Astrocyte of the cerebellum (primary cell): Measurements from ENCODE around the gene SLC9A9.
A peak's percentile ranks its signal among the peaks of the same experiment; 100 is the strongest.

Experiments
- DNase-seq: peaks from one replicate; pipeline ENCODE4 v3.0.0-alpha.2; 2011; ENCODE audit warnings: low read depth
- H3K4me3 ChIP-seq: 2 replicates; pipeline ENCODE4 v1.5.1; 2011; ENCODE audit warnings: mild to moderate bottlenecking, low read depth, low read length, moderate library complexity
- in situ Hi-C: cut with HindIII; loops from 2 replicates; pipeline ENCODE4 v1.10.0; 2017; ENCODE audit warnings: low sequenced_read_pairs
- TF ChIP-seq, protein P1 (sequence below): IDR thresholded peaks from 2 replicates; pipeline ENCODE4 v1.5.1; 2012; ENCODE audit warnings: low read length, low read depth, moderate library complexity, mild to moderate bottlenecking; ENCODE audit errors: missing control alignments

The SLC9A9 gene

GRCh38 chr3:143637133-143637532, 211.1 kb downstream of the SLC9A9 start:
- DNase-seq, result no peak
- H3K4me3 ChIP-seq, result no peak overlapping the region
- TF ChIP-seq, protein P1, sequence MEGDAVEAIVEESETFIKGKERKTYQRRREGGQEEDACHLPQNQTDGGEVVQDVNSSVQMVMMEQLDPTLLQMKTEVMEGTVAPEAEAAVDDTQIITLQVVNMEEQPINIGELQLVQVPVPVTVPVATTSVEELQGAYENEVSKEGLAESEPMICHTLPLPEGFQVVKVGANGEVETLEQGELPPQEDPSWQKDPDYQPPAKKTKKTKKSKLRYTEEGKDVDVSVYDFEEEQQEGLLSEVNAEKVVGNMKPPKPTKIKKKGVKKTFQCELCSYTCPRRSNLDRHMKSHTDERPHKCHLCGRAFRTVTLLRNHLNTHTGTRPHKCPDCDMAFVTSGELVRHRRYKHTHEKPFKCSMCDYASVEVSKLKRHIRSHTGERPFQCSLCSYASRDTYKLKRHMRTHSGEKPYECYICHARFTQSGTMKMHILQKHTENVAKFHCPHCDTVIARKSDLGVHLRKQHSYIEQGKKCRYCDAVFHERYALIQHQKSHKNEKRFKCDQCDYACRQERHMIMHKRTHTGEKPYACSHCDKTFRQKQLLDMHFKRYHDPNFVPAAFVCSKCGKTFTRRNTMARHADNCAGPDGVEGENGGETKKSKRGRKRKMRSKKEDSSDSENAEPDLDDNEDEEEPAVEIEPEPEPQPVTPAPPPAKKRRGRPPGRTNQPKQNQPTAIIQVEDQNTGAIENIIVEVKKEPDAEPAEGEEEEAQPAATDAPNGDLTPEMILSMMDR, result no peak
- in situ Hi-C loops, result no loop called here

- TF ChIP-seq, protein P1, result no peak
- in situ Hi-C loops, result no loop called here
- no peak overlapping the region for H3K4me3 ChIP-seq
- no peak for DNase-seq
Measured at GRCh38 chr3:143634991-143635390, 213.3 kb downstream of the SLC9A9 start.

DNA sequence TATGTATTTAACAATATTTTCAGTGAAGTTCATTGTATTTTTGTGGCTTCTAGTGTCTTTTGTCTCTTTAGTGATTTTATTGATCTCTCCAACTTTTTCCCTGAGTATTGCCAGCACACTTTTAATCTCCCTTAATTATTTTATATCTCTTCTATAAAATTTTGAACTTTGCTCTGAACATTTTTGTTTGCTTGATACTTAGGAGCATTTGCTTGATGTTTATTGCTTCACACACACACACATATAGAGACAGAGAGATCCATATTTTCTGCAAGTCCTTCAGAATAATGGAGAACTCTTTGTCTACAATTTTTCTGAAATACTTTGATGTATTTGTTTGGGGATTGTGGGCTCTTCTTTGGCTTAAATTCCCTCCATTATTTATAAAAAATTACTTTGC, 213.8 kb downstream of the SLC9A9 start:
- H3K4me3 ChIP-seq, result no peak overlapping the region
- in situ Hi-C loops, result no loop called here
- TF ChIP-seq, protein P1, result no peak
- DNase-seq, result no peak

GRCh38 chr3:143633816-143634215, 214.5 kb downstream of the SLC9A9 start:
- TF ChIP-seq, protein P1, result no peak
- H3K4me3 ChIP-seq, result no peak overlapping the region
- DNase-seq, result no peak
- in situ Hi-C loops, result no loop called here

DNA sequence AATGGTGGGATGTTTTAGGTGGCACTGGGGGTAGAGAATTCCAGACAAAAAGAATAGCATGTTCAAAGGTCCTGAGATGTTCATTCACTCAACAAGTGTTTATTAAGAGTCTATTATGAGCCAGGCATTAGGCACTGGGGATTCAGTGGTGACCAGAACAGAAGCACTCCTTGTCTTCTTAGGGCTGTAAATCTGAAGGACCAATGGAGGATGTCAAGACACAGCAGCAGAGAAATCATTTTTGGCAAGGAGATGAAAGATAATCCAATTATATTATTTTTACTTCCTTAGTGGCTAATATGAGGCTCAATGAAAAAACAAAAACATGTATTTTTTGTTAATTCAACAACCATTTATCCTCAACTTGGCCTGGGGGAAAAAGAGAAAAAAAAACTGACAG, 218.5 kb downstream of the SLC9A9 start:
- in situ Hi-C loops, result no loop called here
- TF ChIP-seq, protein P1, result no peak
- DNase-seq, result no peak
- H3K4me3 ChIP-seq, result no peak overlapping the region

DNA sequence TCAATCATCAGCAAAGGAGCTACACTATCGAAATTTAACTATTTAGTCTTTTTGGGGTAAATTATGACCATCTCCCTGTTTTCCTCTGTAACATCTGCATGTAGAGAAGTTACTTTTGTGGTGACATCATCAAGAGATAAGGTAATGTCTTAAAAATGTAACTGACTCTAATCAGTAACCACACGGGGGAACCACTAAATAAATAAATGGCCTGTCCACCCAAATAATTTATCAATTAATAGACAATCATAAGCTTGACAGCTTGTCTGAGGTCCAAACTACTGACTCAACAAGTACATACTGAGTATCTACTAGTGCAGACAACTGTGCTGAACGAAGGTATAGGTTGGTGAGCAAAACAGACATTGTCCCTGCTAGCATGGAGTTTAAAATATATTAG, 219.3 kb downstream of the SLC9A9 start:
- DNase-seq, result no peak
- TF ChIP-seq, protein P1, result no peak
- no peak overlapping the region for H3K4me3 ChIP-seq
- in situ Hi-C loops, result no loop called here

GRCh38 chr3:143627336-143627735, 220.9 kb downstream of the SLC9A9 start:
- TF ChIP-seq, protein P1, result no peak
- no peak overlapping the region for H3K4me3 ChIP-seq
- in situ Hi-C loops, result no loop called here
- peak; percentile 12 for DNase-seq
